Activated T-cell treated with anti-CD3 and anti-CD28 coated beads, Interleukin-2, amount 50 U/mL, for 48 hours (primary cell): ENCODE data around the gene SAA1.
"Not testable (repeated sequence)": the region's sequence is repeated elsewhere in the genome, so short reads cannot be mapped to it uniquely, and the experiment has no call there.

Experiments
- DNase-seq, 2 experiments: peaks; one replicate each; pipeline ENCODE4 v3.0.0-alpha.2; 2020

The SAA1 gene

DNA sequence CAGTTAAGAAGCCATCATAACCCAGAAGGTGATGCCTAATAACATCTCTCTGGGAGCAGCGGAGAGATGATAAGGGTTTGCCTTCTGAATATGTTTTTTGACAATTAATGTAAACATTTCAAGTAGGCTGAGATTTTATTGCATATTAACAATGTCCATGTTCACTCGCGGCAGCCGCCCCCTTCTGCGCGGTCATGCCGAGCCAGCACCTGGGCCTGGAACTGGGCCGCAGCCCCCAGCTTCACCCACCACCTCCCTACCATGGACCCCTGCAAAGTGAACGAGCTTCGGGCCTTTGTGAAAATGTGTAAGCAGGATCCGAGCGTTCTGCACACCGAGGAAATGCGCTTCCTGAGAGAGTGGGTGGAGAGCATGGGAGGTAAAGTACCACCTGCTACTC is 4.3 kb upstream of the SAA1 start:
- DNase-seq: no peak

DNA sequence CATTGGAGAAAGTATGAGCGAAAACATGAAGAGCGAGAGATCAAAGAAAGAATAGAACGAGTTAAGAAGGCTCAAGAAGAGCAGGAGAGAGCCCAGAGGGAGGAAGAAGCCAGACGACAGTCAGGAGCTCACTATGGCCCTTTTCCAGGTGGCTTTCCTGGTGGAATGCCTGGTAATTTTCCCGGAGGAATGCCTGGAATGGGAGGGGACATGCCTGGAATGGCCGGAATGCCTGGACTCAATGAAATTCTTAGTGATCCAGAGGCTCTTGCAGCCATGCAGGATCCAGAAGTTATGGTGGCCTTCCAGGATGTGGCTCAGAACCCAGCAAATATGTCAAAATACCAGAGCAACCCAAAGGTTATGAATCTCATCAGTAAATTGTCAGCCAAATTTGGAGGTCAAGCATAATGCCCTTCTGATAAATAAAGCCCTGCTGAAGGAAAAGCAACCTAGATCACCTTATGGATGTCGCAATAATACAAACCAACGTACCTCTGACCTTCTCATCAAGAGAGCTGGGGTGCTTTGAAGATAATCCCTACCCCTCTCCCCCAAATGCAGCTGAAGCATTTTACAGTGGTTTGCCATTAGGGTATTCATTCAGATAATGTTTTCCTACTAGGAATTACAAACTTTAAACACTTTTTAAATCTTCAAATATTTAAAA is 3.2 kb upstream of the SAA1 start:
- not testable (repeated sequence) for DNase-seq

DNA sequence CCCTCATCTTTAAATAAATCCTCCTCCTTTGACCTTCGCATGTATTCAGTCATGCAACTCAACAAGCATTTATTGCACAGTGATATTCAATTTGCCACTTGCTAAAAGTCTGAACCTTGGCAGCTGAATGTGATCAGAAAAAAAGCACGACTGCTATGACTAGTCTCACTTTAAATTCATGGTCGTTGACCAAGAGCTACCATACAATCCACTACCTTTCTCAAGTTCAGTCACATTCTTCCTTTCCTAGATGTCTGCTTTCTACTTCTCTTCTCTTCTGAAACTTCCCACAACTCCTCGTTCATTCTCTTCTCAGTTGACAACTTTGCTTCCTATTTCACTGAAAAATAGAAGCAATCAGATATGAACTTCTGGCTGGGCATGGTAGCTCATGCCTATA is 2.0 kb upstream of the SAA1 start:
- no peak for DNase-seq

DNA sequence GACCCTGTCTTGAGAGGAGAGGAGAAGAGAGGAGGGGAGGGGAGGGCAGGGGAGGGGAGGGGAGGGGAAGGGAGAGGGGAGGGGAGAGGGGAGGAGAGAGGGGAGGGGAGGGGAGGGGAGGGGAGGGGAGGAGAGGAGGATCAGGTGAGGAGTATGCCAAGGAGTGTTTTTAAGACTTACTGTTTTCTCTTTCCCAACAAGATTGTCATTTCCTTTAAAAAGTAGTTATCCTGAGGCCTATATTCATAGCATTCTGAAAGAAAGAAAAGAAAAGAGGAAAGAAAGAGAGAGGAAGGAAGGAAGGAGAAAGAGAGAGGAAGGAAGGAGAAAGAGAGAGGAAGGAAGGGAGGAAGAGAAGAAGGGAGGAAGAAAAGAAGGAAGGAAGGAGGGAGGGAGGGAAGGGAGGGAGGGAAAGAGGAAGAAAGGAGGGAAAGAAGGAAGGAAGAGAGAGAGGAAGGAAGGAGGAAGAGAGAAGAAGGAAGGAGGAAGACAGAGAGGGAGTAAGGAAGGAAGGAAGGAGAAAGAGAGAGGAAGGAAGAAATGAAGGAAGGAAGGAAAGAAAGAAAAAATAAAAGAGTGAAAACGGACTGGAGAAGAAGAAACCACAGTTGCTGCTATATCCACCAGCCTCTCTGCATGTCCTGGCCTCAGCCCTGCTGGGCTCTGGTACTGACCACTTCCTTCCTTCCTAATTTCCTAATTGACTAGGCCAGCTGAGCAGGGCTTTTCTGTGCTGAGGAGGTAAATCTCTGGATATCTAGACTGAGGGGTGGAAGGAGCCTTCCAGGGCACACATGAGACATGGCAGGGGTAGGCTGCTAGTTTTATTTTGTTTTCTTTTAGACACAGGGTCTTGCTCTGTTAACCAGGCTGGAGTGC is 1.1 kb upstream of the SAA1 start:
- DNase-seq: no peak

DNA sequence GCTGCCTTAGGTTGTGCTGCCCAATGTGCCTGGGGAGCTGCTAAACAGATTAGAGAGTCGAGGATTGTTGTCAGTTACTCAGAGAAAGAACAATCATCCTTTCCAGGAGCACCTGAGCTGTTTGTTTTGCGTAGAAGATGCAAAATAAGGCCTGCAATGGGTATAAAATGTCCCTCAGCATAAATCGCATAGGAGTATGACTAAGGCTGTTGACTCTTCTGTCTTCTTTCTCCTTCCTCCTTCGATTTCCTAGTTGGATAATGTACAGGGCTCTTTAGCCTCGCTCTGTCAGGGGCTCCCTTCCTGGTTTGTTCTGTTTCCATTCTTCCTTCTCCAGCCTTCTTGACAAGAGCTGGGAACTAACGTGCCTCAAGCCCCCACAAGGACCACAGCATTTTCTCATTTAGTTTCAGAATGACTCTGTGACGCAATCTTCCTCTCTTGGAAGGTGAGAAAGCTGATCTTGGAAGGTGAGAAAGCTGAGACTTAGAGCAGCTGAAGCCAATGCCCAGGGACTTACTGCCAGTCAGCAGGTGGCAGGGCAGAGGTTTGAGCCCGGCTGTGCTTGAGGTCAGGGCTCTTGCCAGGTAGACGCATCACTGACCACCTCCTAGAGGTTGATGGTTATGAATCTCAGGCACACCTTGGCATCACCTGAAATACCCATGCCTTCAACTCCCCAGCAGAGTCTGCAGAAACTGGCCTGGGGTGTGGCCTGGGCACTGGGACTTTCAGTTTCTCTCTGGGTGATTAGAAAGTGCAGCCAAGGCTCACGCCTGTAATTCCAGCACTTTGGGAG is 1.5 kb downstream of the SAA1 start:
- not testable (repeated sequence) for DNase-seq

DNA sequence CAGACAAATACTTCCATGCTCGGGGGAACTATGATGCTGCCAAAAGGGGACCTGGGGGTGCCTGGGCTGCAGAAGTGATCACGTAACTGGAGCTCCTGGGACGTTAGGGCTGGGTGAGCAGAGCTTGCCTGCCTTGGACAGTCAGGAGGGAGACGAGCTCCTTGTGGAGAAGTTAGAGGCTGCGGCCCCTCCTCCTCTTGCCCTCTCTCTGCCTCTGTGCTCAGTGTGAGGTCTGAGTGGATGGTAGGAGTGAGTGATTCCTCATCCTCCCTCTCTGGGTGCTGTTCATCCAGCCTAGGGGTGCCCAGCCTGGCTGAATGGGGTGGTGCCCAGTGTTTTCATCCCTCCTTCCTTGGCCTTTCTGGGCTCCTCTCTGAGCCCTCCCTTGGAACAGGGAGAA is 3.2 kb downstream of the SAA1 start:
- not testable (repeated sequence) for DNase-seq

DNA sequence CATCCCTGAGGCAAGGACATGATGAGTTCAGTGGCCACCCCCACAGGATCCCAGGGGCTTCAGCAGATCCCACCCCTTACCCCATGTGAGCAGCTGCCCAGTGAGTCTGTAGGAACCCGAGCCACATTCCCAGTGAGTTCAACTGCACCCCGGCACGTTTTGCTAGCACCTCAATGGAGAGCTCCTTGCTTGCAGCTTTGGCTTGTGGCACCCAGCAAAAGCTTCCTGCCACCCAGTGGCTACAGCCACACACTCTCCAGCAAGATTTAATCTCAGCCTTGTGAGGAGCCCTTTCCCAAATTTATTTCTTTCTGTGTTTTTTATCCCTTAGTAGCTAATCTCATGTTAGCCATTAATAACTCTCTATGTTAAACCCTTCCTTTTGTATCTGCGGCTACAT is 4.0 kb downstream of the SAA1 start:
- no peak for DNase-seq

DNA sequence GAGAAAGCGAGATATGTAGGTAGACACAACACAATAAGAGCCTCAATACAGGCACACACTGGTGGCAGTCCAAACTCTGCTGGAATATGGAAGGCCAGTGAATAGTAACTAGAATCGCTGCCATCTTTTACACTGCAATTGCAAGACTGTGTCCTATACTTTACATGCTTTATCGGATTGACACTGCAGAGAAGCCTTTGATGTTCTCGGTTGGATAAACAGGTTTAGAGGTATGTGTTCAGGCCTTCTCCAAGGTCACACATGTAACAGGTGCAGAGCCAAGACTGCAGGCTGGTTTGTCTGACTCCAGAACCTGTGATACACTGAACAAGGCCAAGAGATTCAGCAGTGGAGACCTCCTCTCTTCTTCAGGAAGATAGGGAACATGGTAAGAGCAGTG is 5.1 kb downstream of the SAA1 start:
- no peak for DNase-seq

DNA sequence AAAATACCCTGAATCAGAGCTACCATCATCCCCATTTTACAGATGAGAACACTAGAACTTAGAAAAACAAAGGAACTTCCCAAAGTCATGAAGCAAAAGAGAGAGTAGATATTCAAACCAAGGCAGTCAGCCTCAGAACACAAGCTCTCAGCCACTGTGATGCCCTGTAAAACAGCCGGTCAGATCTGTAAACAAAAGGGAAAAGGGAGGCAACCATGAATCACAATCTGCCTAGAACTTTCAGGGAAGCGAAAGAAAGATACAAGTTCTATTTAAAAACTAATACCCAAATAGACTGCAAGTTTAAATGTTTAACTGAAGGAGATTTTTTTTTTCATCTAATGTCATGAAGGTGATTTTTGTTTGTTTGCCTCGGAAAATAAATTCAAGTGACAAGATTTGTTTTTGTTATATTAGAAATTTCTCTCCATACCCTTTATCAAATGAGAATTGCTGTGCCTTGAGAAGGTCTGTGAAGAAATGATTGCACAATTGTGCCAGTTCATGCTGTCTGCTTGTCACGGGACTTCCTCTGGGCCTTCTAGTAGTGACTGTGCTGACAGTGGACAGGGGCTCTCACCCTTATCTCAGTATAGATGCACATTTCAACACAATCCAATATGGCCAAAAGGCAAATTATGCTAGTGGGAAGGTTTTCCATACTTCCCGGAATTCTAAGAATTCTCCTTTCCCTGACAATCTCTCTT is 11.7 kb downstream of the SAA1 start:
- DNase-seq: no peak

DNA sequence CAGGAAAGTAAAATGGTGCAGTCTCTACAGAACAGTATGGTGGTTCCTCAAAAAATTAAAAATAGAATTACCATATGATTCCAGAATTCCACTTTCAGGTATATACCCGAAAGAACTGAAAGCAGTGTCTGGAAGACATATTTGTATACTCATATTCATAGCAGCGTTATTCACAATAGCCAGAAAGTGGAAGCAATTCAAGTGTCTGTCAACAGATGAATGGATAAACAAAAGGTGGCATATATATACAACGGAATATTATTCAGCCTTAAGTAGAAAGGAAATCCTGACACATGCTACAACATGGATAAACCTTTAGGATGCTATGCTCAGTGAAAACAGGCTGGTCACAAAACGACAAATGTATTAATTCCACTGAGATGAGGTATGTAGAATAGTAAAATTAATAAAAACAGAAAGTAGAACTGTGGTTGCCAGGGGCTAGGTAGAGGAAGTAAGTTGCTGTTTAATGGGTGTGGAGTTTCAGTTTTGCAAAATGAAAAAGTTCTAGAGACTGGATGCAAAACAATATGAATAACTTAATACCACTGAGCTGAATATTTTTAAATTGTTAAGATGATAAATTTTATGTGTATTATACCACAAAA is 14.5 kb downstream of the SAA1 start:
- no peak for DNase-seq

DNA sequence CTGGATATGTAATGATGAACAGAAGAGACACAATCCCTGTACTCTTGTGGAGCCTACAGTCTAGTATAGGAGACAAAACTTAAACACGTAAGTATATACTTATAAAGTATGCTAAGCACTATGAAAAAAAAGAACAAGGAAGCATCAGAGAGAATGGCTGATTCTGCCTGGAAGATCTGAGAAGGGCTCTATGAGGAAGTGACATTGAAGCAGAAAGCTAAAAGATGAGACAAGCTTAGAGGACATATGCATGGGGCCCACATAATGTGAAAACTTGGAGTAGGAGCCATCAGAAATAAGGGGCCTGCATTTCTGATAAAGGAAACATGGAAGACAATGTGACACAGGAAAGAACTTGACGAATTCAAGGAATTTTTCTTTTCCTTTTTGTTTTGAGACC is 16.6 kb downstream of the SAA1 start:
- DNase-seq: no peak

DNA sequence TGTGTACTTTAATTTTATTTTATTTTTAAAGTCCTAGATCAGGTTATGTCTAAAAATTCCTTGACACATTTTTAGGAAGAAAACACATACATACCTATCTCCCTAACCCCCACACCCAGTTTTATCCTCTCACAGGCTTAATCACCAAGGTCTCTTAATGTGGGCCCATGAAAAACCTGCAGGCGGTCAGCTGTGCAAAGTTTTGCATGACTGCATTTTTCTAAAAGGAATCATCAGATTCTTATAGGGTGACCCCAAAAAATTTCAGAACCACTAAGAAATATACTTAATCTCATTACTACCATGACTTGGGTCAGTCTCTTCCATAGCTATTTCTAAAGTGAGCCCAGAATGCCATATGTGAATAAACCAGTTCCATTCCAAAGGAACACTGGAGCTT is 19.8 kb downstream of the SAA1 start:
- DNase-seq: no peak

DNA sequence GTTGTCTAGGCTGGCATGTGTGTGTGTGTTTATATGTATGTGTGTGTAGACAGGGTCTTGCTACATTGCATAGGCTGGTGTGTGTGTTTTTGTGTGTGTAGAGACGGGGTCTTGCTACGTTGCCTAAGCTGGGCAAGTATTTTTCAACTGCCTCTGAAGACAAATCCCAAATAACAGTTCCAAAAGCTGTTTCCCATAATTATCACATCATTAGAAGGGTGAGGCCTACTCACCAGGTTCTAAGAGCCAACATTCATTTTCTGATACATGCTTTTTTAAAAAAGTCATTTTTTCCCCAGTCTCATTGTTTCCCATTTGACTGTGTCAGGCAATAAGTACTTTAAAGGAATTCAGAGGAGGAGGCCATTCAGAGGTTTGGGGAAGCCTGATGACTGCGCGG is 22.8 kb downstream of the SAA1 start:
- DNase-seq: no peak

DNA sequence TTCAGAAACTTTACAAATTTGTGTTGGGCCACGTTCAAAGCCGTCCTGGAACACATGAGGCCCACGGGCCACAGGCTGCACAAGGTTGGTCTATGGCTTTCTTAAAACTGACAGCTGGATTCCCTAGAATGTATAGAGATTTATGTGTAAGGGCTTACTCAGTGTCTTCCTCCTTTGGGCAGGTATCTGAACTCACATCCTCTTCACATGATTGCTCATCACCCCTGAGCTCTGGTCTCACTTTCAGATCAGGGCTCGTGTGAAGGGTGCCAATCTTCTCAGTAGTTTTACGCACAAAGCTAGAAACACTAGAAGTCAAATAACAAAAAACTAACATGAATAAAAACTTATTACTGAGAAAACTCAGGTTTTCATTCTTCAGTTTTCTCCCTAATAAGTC is 28.8 kb downstream of the SAA1 start:
- no peak for DNase-seq

DNA sequence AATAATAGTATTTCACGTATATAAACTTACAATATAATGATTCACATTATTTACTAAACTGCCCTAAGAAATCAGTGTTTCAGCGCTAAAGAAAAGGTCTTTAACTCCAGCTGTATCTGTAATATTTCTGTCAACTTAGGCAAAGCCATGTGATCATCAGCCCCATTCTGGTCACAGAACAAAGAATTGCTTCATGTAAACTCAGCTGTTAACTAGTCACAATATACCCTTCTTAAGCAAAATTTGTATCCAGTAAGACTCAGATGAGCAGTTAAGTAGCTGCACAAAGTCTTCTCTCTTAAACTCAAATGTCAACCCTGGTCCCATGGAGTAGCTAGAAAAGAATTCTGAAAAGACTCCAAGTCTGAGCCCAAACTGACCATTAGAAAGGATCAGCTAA is 29.3 kb downstream of the SAA1 start:
- no peak for DNase-seq

DNA sequence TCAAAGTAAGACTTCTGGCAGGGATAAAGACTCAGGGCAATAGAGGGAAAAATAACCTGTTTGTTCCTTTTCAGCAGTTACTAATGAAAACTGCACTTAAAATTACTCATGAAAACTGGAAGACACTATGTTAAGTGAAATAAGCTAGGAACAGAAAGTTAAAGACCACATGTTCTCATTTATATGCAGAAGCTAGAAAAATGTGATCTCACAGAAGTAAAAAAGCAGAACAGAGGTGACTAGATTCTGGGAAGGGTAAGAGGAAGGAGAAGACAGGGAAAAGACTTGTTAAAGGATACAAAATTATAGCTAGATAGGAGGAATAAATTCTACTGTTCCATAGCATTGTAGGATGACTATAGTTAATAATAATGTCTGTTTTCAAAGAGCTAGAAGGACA is 33.7 kb downstream of the SAA1 start:
- no peak for DNase-seq

DNA sequence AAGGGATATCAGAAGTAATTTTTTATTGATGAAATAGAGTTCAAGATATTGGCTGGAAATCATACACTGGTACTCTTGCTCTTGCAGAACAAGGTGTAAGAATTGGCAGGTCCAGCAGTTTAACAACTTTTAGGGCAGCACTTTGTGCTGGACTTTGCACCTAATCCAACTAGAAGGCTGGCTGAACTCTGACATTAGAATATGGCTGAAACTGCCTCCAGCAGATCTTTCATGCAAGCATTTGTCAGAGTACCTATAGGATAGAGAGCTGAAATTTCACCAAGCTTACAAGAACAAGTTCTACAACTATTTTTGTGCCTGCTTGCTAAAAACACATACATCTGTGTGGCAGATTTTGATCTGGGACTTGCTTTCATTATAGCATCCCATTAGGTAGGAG is 38.7 kb downstream of the SAA1 start:
- DNase-seq: no peak

DNA sequence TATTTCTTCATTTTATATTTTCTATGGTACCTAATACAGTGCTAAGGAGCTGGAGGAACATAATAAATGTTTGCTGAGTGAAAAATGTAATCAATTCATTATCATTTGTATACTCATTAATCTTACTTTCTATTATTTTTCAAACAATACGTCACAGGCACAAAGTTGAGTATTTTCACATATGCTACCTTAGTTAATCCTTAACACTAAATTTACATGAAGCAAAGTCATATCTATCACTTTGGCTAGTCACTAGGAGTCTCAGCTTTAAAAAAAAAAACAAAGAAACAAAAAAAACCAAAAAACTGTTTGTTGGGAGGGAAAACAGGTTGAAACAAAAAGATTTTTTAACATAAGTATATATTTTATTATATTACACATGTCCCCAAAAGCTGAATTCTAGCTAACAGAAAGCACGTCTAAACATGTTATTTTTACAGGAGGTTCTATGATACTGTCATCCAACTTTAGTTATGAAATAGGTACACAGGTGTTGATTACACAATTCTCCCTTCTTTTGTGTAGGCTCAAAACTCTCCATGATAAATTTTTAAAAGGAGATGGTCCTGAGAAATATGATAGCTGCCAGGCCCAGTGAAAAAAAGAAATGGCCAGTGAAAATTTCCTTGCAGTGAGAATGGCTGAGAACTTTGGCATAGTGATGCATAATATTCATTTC is 41.5 kb downstream of the SAA1 start:
- DNase-seq: no peak

DNA sequence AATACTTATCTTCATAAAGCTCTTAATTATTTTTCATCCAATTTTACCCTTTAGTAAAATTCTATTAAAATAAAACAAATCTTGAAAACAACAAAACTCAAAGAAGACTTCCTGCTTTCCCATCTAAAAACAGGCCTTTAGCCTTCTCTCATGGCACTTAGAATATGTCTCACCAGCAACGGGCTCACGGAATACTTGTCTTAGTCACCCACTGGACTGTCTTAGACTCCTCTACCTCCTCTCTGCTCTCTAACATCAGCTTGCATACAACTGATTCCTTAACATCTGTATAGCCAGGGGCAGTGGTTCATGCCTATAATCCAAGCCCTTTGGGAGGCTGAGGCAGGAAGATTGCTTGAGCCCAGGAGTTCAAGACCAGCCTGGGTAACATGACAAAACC is 42.2 kb downstream of the SAA1 start:
- no peak for DNase-seq

DNA sequence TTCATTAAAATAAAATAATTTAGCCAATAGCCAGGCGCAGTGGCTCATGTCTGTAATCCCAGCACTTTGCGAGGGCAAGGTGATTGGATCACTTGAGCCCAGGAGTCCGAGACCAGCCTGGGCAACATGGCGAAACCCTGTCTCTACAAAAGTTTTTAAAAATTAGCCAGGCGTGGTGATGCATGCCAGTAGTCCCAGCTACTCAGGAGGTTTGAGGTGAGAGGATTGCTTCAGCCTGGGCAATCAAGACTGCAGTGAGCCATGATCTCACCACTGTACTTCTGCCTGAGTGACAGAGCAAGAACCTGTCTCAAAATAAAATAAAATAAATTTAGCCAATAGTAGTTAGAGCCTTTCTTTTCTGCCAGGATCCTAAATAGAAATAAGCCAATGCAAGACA is 43.6 kb downstream of the SAA1 start:
- DNase-seq: no peak

DNA sequence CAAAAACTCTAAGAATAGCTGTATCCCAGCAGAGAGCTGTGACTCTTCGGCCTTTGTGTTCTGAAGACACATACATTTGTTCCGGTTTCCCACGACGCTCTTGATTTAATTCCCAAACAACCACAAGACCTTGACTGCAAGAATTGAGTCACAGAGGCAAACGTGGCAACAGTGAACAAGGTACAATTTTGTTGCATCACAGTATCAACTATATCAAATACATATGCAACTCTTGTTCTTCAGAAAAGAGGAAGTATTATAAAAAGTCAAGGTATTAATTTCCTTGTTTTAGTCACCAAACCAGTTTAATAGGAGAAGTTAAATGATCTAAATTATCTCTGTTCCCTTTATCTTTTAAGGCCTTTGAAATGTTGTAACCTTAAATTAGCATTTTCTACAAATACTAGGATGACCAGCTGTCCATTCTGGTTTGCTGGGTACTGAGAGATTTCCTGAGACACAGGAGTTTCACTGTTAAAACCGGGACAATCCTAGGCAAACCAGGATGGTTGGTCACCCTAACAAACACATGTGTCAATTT is 44.8 kb downstream of the SAA1 start:
- no peak for DNase-seq

DNA sequence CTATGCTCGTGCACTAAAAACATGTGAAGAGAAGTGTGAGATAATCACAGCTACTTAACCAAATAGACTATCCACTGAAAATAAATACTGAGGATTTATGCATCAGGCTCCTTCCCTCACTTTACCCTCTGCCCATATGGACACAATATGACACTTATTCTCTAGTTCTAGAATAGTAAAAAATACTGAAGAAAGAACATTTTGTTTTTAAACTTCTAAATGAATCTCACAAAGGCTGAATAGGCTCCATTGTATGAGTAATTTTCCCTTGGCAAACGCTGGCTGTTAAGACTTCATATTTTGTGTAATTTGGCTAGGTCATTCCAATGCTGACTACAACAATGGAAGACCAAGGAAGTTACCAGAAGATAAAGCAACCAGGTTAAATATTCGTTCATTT is 45.9 kb downstream of the SAA1 start:
- no peak for DNase-seq
